ENCODE data around the gene PGLYRP2. TPM values are rescaled to one million over a fixed set of nuclear protein-coding genes. Genes with fewer than 3 reads are reported as not detected.

The PGLYRP2 gene
- total and polyA plus RNA-seq, 2 donors (not counting 1 experiment from before 2014, with no cell fraction given): not detected

DNA sequence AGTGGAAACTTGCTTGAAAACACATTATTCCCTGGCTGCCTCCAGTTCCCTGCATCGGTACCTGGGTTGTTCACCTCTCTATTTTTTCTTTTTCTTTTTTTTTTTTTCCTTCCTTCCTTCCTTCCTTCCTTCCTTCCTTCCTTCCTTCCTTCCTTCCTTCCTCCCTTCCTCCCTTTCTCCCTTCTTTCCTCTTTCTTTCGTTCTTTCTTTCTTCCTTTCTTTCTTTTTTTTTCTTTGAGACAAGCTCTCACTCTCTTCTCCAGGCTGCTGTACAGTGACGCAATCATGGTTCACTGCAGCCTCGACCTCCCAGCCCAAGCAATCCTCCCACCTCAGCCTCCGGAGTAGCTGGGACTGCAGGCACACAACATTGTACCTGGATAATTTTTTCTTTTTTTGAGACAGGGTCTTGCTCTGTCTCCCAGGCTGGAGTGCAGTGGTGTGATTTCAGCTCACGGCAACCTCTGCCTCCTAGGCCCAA lies 11.5 kb downstream of the PGLYRP2 start:
- DNase-seq (ENCODE audit: low read depth in 2 of 2): no peak
- no peak overlapping the region for H3K27ac ChIP-seq (ENCODE audit: insufficient read depth, low read length)
- H4K20me1 ChIP-seq (ENCODE audit: control insufficient read depth, extremely low read depth, insufficient read depth, low read length): no peaks in the 10 kb centered on the region
- TF ChIP-seq EZH2 (IDR thresholded peaks at IDR 0.05; ENCODE audit: low read length, missing control alignments): no peak
- TF ChIP-seq, protein P1, sequence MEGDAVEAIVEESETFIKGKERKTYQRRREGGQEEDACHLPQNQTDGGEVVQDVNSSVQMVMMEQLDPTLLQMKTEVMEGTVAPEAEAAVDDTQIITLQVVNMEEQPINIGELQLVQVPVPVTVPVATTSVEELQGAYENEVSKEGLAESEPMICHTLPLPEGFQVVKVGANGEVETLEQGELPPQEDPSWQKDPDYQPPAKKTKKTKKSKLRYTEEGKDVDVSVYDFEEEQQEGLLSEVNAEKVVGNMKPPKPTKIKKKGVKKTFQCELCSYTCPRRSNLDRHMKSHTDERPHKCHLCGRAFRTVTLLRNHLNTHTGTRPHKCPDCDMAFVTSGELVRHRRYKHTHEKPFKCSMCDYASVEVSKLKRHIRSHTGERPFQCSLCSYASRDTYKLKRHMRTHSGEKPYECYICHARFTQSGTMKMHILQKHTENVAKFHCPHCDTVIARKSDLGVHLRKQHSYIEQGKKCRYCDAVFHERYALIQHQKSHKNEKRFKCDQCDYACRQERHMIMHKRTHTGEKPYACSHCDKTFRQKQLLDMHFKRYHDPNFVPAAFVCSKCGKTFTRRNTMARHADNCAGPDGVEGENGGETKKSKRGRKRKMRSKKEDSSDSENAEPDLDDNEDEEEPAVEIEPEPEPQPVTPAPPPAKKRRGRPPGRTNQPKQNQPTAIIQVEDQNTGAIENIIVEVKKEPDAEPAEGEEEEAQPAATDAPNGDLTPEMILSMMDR (conservative IDR thresholded peaks at IDR 0.05 in 1 of 2, IDR thresholded peaks at IDR 0.05 in 1 of 2; ENCODE audit: low read depth in 1 of 2, low read length in 2 of 2): no peak
- peaks cover 7% of the 10 kb centered on the region for H3K27me3 ChIP-seq (ENCODE audit: control insufficient read depth, insufficient read depth, low read length)
- H3K4me2 ChIP-seq (ENCODE audit: extremely low read depth, insufficient read depth, low read length): no peak overlapping the region
- no peaks in the 10 kb centered on the region for H3K79me2 ChIP-seq (ENCODE audit: control insufficient read depth, insufficient read depth, low read length)
- H3K9me3 ChIP-seq (ENCODE audit: control insufficient read depth, insufficient read depth, low read depth, low read length): no peaks in the 10 kb centered on the region
- no peak overlapping the region for H3K4me3 ChIP-seq (replicated peaks in 1 of 4; ENCODE audit: control extremely low read depth in 1 of 4, insufficient read depth in 1 of 4, low read depth in 3 of 4, low read length in 4 of 4)
- H3K9ac ChIP-seq (ENCODE audit: insufficient read depth, low read length): no peak overlapping the region
- no peaks in the 10 kb centered on the region for H3K36me3 ChIP-seq (ENCODE audit: control insufficient read depth, insufficient read depth, low read length)
- no peak overlapping the region for H2AFZ ChIP-seq (ENCODE audit: low read length)
- H3K4me1 ChIP-seq (ENCODE audit: control insufficient read depth, extremely low read depth, insufficient read depth, low read length): no peaks in the 10 kb centered on the region

DNA sequence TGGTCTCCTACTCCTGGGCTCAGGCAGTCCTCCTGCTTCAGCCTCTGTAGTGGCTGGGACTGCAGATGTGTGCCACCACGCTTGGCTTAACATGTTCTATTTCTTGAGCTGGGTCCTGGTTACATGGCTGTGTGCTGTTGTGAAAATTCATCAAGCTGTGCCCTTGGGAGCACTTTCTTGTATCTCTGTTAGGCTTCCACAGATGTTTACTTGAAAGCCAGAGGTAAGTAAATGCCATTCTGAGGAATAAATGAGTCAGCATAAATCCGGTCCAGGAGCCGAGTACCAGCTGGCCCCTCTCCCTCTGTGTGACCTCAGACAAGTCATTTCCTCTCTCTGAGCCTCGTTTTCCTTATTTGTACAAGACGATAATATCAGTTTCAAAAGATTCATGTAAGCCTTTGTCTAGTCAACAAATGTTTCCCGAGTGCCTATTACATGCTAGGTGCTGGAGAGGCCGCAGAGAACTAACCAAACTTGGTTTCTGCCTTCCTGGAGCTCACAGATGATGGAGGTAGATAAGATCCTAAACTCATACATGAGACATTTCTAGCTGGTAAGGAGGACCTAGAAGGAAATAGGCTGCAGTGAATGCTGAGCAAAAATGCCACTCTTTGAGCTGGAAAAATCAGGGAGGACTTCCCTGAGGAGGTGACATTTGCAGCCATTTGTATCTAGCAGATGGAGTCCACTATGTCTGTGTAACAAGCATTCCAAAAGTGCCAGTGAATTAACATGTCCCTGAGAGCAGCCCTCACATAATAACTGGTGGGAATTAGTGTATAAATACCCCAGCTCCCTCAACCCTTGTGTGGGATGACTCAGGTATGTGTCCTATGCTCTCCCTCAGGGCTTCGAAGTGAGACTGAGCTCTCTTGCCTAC lies 12.2 kb downstream of the PGLYRP2 start:
- Histone ChIP-seq H3K9me3 (ENCODE audit: control insufficient read depth, insufficient read depth, low read depth, low read length) (no peaks in the 10 kb centered on the region), H4K20me1 (ENCODE audit: control insufficient read depth, extremely low read depth, insufficient read depth, low read length) (no peaks in the 10 kb centered on the region), H3K4me1 (ENCODE audit: control insufficient read depth, extremely low read depth, insufficient read depth, low read length) (no peaks in the 10 kb centered on the region), H3K4me2 (ENCODE audit: extremely low read depth, insufficient read depth, low read length) (no peak overlapping the region), H3K27me3 (ENCODE audit: control insufficient read depth, insufficient read depth, low read length) (peaks cover 7% of the 10 kb centered on the region), H3K36me3 (ENCODE audit: control insufficient read depth, insufficient read depth, low read length) (no peaks in the 10 kb centered on the region), H3K79me2 (ENCODE audit: control insufficient read depth, insufficient read depth, low read length) (no peaks in the 10 kb centered on the region), H2AFZ (ENCODE audit: low read length) (no peak overlapping the region), H3K9ac (ENCODE audit: insufficient read depth, low read length) (no peak overlapping the region), H3K4me3 (replicated peaks in 1 of 4; ENCODE audit: control extremely low read depth in 1 of 4, insufficient read depth in 1 of 4, low read depth in 3 of 4, low read length in 4 of 4) (no peak overlapping the region), H3K27ac (ENCODE audit: insufficient read depth, low read length) (no peak overlapping the region)
- TF ChIP-seq EZH2 (IDR thresholded peaks at IDR 0.05; ENCODE audit: low read length, missing control alignments): no peak
- TF ChIP-seq, protein P1 (conservative IDR thresholded peaks at IDR 0.05 in 1 of 2, IDR thresholded peaks at IDR 0.05 in 1 of 2; ENCODE audit: low read depth in 1 of 2, low read length in 2 of 2): no peak
- DNase-seq (ENCODE audit: low read depth in 2 of 2): peak in 1 of 2 donors; percentile 79

DNA sequence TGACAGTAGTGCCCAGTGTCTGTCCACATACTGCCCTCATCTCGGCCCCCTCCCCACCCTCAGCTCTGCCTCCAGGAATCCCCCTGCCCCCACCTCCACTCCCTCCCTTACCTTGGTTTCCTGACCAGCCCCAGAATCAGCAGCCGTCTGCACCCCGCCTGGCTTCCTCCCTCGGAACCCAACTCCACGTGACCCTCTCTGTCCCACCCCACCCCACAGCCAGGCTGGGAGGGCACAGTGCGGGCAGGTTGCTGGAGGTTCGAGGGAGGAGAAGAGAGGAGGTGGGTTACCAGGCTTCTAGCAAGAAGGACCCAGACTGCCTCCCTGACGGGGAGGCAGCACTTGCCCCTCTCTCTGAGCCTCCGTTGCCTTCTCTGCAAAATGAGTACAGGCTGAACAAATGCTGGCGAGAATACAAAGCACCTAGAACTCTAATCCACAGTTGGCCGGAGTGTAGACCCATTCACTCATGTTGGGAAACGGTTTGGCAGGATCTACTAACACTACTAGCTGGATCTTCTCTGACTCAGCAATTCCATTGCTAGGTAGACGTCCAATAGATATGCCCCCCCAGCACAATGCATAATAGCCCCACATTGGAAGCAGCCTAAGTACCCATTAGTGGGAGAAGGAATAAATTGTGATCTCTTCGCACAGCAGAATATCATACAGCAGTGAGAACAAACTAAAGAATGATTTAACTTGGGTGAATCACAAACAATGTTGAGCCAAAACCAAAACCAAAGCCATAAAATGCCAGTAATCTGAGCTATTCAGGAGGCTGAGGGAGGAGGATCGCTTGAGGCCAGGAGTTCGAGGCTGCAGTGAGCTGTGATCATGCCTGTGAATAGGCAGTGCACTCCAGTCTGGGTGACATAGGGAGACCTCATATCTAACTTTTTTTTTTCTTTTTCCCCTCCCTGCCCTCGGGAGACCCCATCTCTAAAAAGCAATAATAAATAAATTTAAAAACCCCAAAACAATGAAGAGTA lies 14.6 kb downstream of the PGLYRP2 start, which contains the start of gene RASAL3:
TSS of gene RASAL3 (minus strand) at position 151 of the 992 bp plus-strand sequence. CDS start 186 bp downstream, outside the sequence.
- no peak for DNase-seq (ENCODE audit: low read depth in 2 of 2)
- Histone ChIP-seq H3K36me3 (ENCODE audit: control insufficient read depth, insufficient read depth, low read length) (no peaks in the 10 kb centered on the region), H3K27ac (ENCODE audit: insufficient read depth, low read length) (no peak within 1 kb of the TSS), H3K79me2 (ENCODE audit: control insufficient read depth, insufficient read depth, low read length) (no peaks in the 10 kb centered on the region), H4K20me1 (ENCODE audit: control insufficient read depth, extremely low read depth, insufficient read depth, low read length) (no peaks in the 10 kb centered on the region), H3K4me1 (ENCODE audit: control insufficient read depth, extremely low read depth, insufficient read depth, low read length) (no peaks in the 10 kb centered on the region), H3K4me2 (ENCODE audit: extremely low read depth, insufficient read depth, low read length) (no peak within 1 kb of the TSS), H3K9ac (ENCODE audit: insufficient read depth, low read length) (no peak within 1 kb of the TSS), H3K4me3 (replicated peaks in 1 of 4; ENCODE audit: control extremely low read depth in 1 of 4, insufficient read depth in 1 of 4, low read depth in 3 of 4, low read length in 4 of 4) (no peak within 1 kb of the TSS), H2AFZ (ENCODE audit: low read length) (no peak within 1 kb of the TSS), H3K27me3 (ENCODE audit: control insufficient read depth, insufficient read depth, low read length) (peaks cover 12% of the 10 kb centered on the region), H3K9me3 (ENCODE audit: control insufficient read depth, insufficient read depth, low read depth, low read length) (no peaks in the 10 kb centered on the region)
- no peak for TF ChIP-seq EZH2 (IDR thresholded peaks at IDR 0.05; ENCODE audit: low read length, missing control alignments)
- TF ChIP-seq, protein P1 (conservative IDR thresholded peaks at IDR 0.05 in 1 of 2, IDR thresholded peaks at IDR 0.05 in 1 of 2; ENCODE audit: low read depth in 1 of 2, low read length in 2 of 2): no peak

Data from fibroblast of lung (primary cell).